GM12878 (cell line): Measurements from ENCODE around the gene HRCT1. TPM values are rescaled to one million over a fixed set of nuclear protein-coding genes. Genes with fewer than 3 reads are reported as not detected.

ENCODE experiments used
- ATAC-seq: fragments of 200-7000 bp; cut with Tn5 transposase; 3 replicates; pipeline ENCODE4 v1.9.1; 2020; ENCODE audit warnings: mild to moderate bottlenecking, moderate library complexity
- BruUV-seq: library from RNA; stranded (reverse); fragments of 400-500 nt; replicated peaks from 2 replicates; lab custom pipeline; 2021; lab: Mats Ljungman, UMichigan
- CTCF ChIA-PET: fragments of 300-600 bp; sonication (Branson Sonifier 250); formaldehyde crosslinking; extraction: SDS; loops from one replicate; lab custom pipeline; 2021; ENCODE audit warnings: inconsistent platforms; lab: Yijun Ruan, JAX
- POLR2A ChIA-PET: fragments of 350-600 bp; formaldehyde crosslinking; extraction: SDS; loops from one replicate; lab custom pipeline; 2021; ENCODE audit warnings: inconsistent platforms; lab: Charles Lee
- RAD21 ChIA-PET: fragments of 300-600 bp; sonication (Branson Sonifier 250); formaldehyde crosslinking; loops from one replicate; lab custom pipeline; 2023; ENCODE audit warnings: antibody characterized with exemption; ENCODE audit not compliant: unreplicated experiment; lab: Charles Lee
- SMC1A ChIA-PET: fragments of 300-600 bp; sonication (Branson Sonifier 250); formaldehyde crosslinking; loops from one replicate; lab custom pipeline; 2023; ENCODE audit not compliant: unreplicated experiment, uncharacterized antibody; lab: Charles Lee
- DNase-seq: peaks from one replicate; pipeline ENCODE4 v3.0.0-alpha.2; 2011; ENCODE audit warnings: low read depth, low spot score
- FAIRE-seq: peaks from 3 replicates; lab custom pipeline; 2011; peaks lifted over from hg19 to GRCh38; lab: Jason Lieb, UNC
- H2AFZ ChIP-seq: 2 replicates; pipeline ENCODE4 v1.6.0; 2011; ENCODE audit warnings: low read depth, low read length, control low read depth; ENCODE audit not compliant: control insufficient read depth
- H3K27ac ChIP-seq: 2 replicates; pipeline ENCODE4 v1.5.1; 2011; ENCODE audit warnings: control low read depth; ENCODE audit not compliant: control insufficient read depth, insufficient read depth
- H3K27me3 ChIP-seq, 2 experiments: replicated peaks in 1 of 2; 2 replicates each; pipeline versions ENCODE4 v1.6.0 to v1.6.1; 2011; ENCODE audit warnings: low read length in 1 of 2; ENCODE audit not compliant: control insufficient read depth in 2 of 2, insufficient read depth in 2 of 2
- H3K36me3 ChIP-seq, 2 experiments: 2 replicates each; pipeline ENCODE4 v1.5.1; 2011; ENCODE audit warnings: low read length in 1 of 2; ENCODE audit not compliant: control insufficient read depth in 2 of 2, insufficient read depth in 2 of 2
- H3K4me1 ChIP-seq: 2 replicates; pipeline ENCODE4 v1.6.1; 2011; ENCODE audit warnings: mild to moderate bottlenecking, low read length, moderate library complexity, mixed read lengths; ENCODE audit not compliant: control insufficient read depth, insufficient read depth
- H3K4me2 ChIP-seq: 2 replicates; pipeline ENCODE4 v1.6.0; 2011; ENCODE audit warnings: control low read depth; ENCODE audit not compliant: control insufficient read depth, insufficient read depth
- H3K4me3 ChIP-seq: fragments of 200-600 bp; sonication (generic); 2 replicates; pipeline ENCODE4 v1.5.1; 2016
- H3K79me2 ChIP-seq: 2 replicates; pipeline ENCODE4 v1.6.0; 2011; ENCODE audit warnings: low read length; ENCODE audit not compliant: control insufficient read depth, insufficient read depth
- H3K9ac ChIP-seq: 2 replicates; pipeline ENCODE4 v1.8.0; 2011; ENCODE audit warnings: low read length, control low read depth, mixed read lengths; ENCODE audit not compliant: control insufficient read depth, insufficient read depth
- H3K9me3 ChIP-seq: replicated peaks from 3 replicates; pipeline ENCODE4 v1.5.1; 2011; ENCODE audit warnings: mild to moderate bottlenecking, low read length; ENCODE audit not compliant: control insufficient read depth, insufficient read depth
- H4K20me1 ChIP-seq: 2 replicates; pipeline ENCODE4 v1.6.0; 2011; ENCODE audit not compliant: control insufficient read depth, insufficient read depth
- CEBPZ ChIP-seq: fragments of 150-350 bp; IDR thresholded peaks from 2 replicates; pipeline ENCODE4 v1.6.1; 2016; ENCODE audit warnings: low read depth, low read length
- CHD2 ChIP-seq: IDR thresholded peaks from 2 replicates; pipeline ENCODE4 v1.6.1; 2011; ENCODE audit warnings: low read depth, low read length, improper control_type of control experiment, borderline replicate concordance
- HDAC6 ChIP-seq: fragments of 200-600 bp; sonication (generic); IDR thresholded peaks from one replicate; pipeline ENCODE4 v1.8.0; 2017; ENCODE audit warnings: antibody characterized with exemption; ENCODE audit not compliant: unreplicated experiment
- MTA3 ChIP-seq: IDR thresholded peaks from 2 replicates; pipeline ENCODE4 v1.6.1; 2012; ENCODE audit warnings: low read length, inconsistent platforms, borderline replicate concordance
- RFX5 ChIP-seq: IDR thresholded peaks from 2 replicates; pipeline ENCODE4 v1.6.1; 2011; ENCODE audit warnings: low read depth, low read length, improper control_type of control experiment
- SREBF1 ChIP-seq: IDR thresholded peaks from 2 replicates; pipeline ENCODE4 v1.6.1; 2012; ENCODE audit warnings: mild to moderate bottlenecking, low read length
- YY1 ChIP-seq: IDR thresholded peaks from 2 replicates; pipeline ENCODE4 v1.6.1; 2011; ENCODE audit warnings: low read depth, mild to moderate bottlenecking, low read length
- ZNF592 ChIP-seq: fragments of 450-650 bp; IDR thresholded peaks from 2 replicates; pipeline ENCODE4 v1.6.1; 2017; ENCODE audit warnings: mild to moderate bottlenecking, moderate library complexity
- WGBS: methylation state at CpG from one replicate; pipeline ENCODE4 v1.1.6; 2016; ENCODE audit warnings: low lambda C conversion rate; ENCODE audit not compliant: insufficient replicate concordance, insufficient coverage; ENCODE audit errors: missing lambda C conversion rate; 5-methylcytosine and 5-hydroxymethylcytosine counted together
- in situ Hi-C: fragments of 300-500 bp; cut with MboI; formaldehyde crosslinking; loops from 9 replicates; pipeline ENCODE4 v1.14.3; 2018; ENCODE audit warnings: mixed read lengths
- intact Hi-C: fragments of 100-400 bp; cut with micrococcal nuclease; formaldehyde crosslinking; loops from one replicate; pipeline ENCODE4 v1.14.2; 2022; ENCODE audit not compliant: unreplicated experiment
- polyA plus RNA-seq, 11 experiments: library from polyadenylated mRNA; depleted of rRNA in 4 of 11; unstranded in 6 of 11; stranded (reverse) in 5 of 11; fragments of >200 nt; fragmentation: Nextera tagmentation in 4 of 11; fragmentation: Illumina TruSeq in 1 of 11; extraction: Ambion mirVana in 4 of 11; extraction: Trizol in 1 of 11; gene quantifications; 1 replicate in 1 of 11; 2 replicates in 10 of 11; pipeline versions ENCODE4 v1.2.1 to v1.2.3, GENCODE V29; 2011 to 2016; ENCODE audit warnings: inconsistent platforms in 2 of 11, missing spikeins in 2 of 11, low read depth in 1 of 11
- total RNA-seq, 4 experiments: library from RNA; depleted of rRNA in 3 of 4; stranded (reverse); fragments of >200 nt in 3 of 4; fragmentation: Illumina TruSeq in 1 of 4; extraction: Trizol in 1 of 4; gene quantifications; 2 replicates each; pipeline versions ENCODE4 v1.2.1 to v1.2.3, GENCODE V29; 2013 to 2021

HRCT1 gene
- total and polyA plus RNA-seq, 10 of the 15 experiments (the other 5 are each of a cell fraction or from before 2014, with no cell fraction given), result not detected

DNA sequence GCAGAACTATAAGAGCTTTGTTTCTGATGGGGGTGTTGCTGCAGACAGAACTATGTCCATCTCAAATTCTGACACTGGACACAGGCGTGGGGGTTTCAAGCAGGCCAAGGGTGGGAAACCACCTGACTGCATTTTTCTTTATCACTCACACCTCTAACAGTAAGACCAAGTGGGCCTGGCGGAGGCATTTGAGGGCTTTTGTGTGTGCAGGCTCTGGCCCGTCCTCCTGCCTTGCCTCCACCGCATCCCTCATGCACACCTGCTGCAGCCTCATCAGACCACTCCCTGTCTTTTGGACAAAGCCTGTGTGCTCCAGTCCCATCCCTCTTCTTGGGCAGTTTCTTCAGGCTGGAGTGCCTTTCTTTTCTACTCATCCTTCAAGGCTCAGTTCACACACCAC, 43.7 kb upstream of the HRCT1 start (continued):
- TF ChIP-seq ZNF592 (no peak), HDAC6 (no peak), YY1 (no peak), CEBPZ (no peak)

DNA sequence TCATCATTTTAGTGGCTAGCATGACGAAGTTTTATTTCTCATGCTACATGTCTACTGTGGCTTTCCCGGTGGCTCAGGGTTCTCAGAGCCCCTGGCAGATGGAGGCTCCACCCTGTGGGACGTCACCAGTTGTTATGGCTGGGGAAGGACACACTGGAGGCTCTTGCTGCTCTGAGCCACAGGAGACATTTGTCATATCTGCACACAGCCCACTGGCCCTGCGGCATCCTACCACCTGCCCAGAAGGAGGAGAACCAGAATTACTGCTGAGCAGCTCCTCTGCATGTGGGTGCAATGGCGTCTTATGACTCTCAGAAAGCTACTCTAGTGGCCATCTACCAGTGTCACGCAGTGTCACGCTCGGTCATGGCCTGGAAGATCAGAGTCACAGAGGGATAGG, 42.4 kb upstream of the HRCT1 start:
- Histone ChIP-seq H3K27me3 (no peaks in the 10 kb centered on the region), H3K4me2 (no peak overlapping the region), H3K27ac (no peak overlapping the region), H3K9me3 (no peaks in the 10 kb centered on the region), H3K4me1 (no peaks in the 10 kb centered on the region), H2AFZ (no peak overlapping the region), H3K36me3 (no peaks in the 10 kb centered on the region), H3K4me3 (no peak overlapping the region), H4K20me1 (no peaks in the 10 kb centered on the region), H3K79me2 (no peaks in the 10 kb centered on the region), H3K9ac (no peak overlapping the region)
- 49% methylated on average over 8 of the region's 8 CpGs for WGBS
- TF ChIP-seq CHD2, result no peak
- TF ChIP-seq MTA3, result no peak
- peak; percentile 32; the same call in 1 of the 2 replicates for TF ChIP-seq RFX5
- TF ChIP-seq SREBF1, result no peak
- intact Hi-C loops (no loop called here), in situ Hi-C loops (no loop called here)
- SMC1A ChIA-PET, result interaction anchor here (0.6 to 2.6 kb wide), 6 partner anchors 9 to 39 kb away, joined by 3 to 11 read pairs (median 4); no protein-coding TSS in a partner anchor
- POLR2A ChIA-PET, result no interaction called here
- no TSS peak for BruUV-seq
- RAD21 ChIA-PET, result interaction anchor here (1.1 kb wide), 1 partner anchor 37 kb away, joined by 3 read pairs; no protein-coding TSS in a partner anchor
- DNase-seq (no peak), ATAC-seq (peak; percentile 46; the same call in 2 of the 3 replicates), FAIRE-seq (no peak)
- CTCF ChIA-PET, result interaction anchor here (1.4 to 12.7 kb wide), 5 partner anchors 11 to 73 kb away, joined by 5 to 92 read pairs (median 6); partner anchors contain the start of genes FAM221B and TMEM8B
